K562 treated with DMSO at 1 percent for 48 hours (cell line): ENCODE data around the gene KCNK7. TPM values are rescaled to one million over a fixed set of nuclear protein-coding genes. Genes with fewer than 3 reads are reported as not detected.

ENCODE experiments used
- total RNA-seq: library from RNA; unstranded; fragments of 300-600 nt; gene quantifications from 2 replicates; pipeline ENCODE4 v1.2.3, GENCODE V29; 2022; ENCODE audit warnings: low replicate concordance; ENCODE audit errors: extremely low read depth

Gene KCNK7, protein sequence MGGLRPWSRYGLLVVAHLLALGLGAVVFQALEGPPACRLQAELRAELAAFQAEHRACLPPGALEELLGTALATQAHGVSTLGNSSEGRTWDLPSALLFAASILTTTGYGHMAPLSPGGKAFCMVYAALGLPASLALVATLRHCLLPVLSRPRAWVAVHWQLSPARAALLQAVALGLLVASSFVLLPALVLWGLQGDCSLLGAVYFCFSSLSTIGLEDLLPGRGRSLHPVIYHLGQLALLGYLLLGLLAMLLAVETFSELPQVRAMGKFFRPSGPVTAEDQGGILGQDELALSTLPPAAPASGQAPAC
- not detected in 2 replicates for total RNA-seq

DNA sequence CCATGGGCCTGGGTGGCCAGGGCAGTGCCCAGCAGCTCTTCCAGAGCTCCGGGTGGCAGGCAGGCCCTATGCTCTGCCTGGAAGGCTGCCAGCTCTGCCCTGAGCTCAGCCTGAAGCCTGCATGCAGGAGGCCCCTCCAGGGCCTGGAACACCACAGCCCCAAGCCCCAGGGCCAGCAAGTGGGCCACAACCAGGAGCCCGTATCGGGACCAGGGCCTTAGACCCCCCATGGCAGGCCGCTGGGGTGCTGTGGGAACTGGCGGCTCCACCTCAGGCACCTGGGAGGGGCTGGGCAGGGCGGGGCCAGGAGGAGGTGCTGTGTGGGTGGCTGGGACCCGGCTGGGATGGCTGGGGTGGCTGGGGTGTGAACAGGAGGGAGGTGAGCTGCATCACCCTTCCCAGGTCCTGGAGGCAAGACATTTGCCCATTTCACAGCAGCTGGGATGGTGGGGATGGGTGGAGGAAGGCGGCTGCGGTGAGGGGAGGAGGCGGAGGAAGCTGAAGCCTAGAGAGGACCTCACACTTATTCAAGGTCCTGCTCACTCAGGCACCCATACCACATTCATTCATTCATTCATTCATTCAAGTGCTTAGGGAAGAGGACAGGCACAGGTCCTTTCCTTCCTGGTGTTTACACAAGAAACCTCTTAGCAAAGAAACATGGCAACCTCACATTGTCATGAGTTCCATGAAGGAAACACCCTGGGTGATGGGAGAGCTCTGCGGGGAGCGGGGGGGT is at the start of gene KCNK7:
TSS of gene KCNK7 (minus strand) at position 258 of the 739 bp plus-strand sequence. CDS start at position 230, 28 bp downstream.

DNA sequence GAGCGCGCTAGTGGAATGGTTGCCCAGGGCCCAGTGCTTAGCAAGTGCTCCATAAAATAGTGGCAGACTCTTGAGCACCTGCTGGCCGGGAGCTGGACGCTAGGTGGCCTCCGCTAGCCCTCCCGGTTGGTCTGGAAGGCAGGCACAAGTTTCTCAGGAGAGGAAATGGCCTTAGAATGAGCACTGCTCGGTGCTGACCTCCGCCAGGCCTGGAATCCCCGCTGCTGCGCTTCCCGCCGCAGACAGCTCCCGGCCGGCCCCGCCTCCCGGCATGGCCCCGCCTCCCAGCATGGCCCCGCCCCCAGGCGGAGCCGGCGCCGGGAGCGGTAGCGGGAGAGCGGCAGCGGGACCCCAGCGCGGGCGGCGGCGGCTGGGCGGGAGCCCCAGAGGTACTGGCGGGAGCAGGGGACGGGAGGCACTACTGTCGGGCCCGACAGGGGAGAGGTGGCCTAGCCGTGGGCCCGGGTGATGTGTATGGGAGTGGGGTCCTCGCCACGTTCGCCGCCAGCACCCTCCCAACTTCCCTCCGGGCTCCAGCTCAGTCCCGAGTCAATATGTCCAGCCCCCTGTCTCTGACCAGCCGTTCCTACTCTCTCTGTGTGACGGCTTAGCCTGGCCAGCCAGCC is 42.3 kb upstream of the KCNK7 start, which contains the start of gene SIPA1:
TSS of gene SIPA1 (plus strand) at position 308 of the 626 bp plus-strand sequence. CDS start 2,821 bp downstream, outside the sequence.

DNA sequence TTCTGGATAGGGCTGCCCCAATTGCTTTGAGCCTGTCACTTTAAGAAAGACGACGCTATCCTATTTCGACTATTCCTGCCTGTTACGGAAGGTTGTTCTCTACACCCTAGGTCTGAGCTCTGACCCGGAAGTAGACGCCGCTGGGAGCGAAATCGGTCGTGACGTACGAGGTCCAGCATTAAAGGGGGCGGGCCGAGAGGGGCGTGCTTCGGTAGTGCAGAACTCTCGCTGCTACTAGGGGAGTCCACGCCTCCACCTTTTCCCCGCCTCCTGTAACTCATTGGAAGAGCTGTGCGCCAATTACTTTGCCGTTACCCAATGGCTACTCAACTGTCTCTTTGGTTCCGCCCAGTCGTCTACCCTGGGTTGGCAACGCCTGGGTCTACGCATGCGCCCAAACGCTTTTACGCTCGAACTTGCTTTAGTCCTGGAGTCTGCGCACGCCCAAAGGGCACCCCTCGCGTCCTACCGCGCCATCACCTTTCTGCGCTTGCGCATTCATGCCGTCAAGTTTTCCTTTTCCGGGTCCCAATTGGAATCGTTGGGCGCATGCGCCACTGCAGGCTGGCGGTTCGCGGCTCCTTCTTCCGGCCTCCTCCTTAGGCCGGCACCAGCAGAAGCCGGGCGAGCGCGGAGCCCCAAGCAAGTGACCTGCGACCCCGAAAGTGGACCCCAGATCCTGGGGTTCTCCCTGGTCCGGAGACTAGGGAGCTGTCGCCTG is 19.8 kb upstream of the KCNK7 start, which contains the start of gene PCNX3:
TSS of gene PCNX3 (plus strand) at position 548 of the 721 bp plus-strand sequence. CDS start 536 bp downstream, outside the sequence.

DNA sequence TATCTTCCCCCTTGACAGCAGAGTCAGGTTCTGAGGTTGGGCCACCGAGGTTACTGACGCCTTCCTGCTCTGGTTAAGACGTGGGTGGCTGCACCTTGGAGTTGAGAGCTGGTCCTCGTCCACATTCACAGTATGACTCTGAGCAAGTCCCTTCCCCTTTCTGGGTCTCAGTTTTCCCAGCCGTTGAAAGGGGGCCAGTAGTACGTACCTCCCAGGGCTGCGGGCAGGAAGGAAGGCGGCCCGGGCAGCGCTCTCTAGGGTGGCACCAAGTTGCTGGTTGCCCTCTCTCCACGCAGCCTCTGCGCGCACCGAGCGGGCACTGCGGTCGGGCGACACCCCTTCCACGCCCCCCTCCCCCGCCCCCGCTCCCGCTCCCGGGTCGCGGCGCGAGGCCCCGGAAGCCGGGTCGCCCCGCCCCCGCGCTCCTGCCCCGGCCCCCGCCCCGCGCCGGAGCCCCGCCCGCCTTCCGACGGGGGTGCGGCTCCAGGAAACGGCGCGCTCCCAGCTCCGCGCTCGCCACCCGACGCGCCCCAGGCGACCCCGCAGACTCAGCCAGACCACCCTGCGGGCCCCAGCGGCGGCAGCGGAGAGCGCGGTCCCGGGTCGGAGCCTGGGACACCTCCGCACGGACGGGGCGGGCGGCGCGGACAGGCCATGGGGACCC is 19.9 kb downstream of the KCNK7 start, which contains the start of gene EHBP1L1:
TSS of gene EHBP1L1 (plus strand) at position 486 of the 664 bp plus-strand sequence. CDS start 250 bp downstream, outside the sequence.

DNA sequence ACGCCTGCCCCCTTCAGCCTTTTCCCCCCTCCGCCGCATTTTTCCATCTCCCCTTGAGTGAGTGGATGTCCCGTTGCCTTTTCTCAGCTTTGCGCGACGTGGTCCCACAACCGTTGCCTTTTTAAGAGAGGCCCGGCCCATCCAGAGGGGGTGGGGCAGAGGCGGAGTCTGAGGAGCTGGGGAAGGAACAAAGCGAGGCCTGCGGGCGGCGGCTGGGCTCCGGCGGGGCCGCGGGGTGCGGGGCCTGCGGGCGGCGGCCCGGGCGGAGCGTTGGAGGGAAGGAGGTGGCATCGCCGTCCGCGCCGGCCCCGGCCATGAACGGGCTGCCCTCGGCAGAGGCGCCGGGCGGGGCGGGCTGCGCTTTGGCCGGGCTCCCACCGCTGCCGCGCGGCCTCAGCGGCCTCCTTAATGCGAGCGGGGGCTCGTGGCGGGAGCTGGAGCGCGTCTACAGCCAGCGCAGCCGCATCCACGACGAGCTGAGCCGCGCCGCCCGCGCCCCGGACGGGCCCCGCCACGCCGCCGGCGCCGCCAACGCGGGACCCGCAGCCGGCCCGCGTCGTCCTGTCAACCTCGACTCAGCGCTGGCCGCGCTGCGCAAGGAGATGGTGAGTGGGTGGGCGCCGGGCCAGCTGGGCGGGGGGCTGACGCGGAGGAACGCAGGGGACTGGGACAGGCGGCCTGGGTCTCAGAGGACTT is 23.1 kb downstream of the KCNK7 start, which contains the start of gene FAM89B:
TSS of gene FAM89B (plus strand) at position 183 of the 696 bp plus-strand sequence. CDS start at position 315, 132 bp downstream.

DNA sequence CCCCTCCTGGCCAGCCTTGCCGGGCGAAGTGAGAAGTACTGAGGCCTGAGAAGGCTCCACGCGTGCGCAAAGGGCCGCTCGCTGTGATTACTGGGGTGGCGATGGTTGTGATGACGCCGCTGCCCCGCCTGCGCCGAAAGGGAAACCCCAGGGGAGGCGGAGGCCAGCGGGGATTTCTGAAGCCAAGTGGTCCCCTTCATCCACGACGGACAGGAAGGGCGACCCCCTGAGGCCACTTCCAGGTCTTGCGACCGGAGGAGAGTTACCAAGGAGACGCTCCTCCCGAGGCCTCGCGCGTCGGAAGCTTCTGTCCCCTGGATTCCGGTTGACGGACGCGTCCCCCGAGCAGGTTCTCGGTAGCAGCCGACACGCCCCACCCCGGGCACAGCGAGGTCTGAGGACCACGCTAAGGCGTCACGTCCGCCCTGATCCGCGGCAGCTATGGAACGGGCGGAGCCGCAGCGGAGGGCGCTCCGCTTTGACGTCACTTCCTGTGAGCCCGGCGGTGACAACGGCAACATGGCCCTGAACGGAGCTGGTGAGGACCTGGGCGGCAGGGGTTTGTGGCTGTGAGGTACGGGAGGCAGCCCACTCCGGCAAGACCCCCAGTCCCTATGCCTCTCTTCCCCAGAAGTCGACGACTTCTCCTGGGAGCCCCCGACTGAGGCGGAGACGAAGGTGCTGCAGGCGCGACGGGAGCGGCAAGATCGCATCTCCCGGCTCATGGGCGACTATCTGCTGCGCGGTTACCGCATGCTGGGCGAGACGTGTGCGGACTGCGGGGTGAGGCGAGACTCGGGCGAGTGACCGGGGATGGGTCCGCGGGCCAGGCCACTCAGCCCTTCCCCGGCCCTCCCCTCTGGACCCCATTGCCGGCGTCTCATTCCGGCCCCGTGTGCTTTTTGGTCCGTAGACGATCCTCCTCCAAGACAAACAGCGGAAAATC is 25.4 kb downstream of the KCNK7 start, which contains the start of gene ZNRD2:
TSS of gene ZNRD2 (plus strand) at position 505 of the 946 bp plus-strand sequence. CDS start at position 520, 15 bp downstream.

DNA sequence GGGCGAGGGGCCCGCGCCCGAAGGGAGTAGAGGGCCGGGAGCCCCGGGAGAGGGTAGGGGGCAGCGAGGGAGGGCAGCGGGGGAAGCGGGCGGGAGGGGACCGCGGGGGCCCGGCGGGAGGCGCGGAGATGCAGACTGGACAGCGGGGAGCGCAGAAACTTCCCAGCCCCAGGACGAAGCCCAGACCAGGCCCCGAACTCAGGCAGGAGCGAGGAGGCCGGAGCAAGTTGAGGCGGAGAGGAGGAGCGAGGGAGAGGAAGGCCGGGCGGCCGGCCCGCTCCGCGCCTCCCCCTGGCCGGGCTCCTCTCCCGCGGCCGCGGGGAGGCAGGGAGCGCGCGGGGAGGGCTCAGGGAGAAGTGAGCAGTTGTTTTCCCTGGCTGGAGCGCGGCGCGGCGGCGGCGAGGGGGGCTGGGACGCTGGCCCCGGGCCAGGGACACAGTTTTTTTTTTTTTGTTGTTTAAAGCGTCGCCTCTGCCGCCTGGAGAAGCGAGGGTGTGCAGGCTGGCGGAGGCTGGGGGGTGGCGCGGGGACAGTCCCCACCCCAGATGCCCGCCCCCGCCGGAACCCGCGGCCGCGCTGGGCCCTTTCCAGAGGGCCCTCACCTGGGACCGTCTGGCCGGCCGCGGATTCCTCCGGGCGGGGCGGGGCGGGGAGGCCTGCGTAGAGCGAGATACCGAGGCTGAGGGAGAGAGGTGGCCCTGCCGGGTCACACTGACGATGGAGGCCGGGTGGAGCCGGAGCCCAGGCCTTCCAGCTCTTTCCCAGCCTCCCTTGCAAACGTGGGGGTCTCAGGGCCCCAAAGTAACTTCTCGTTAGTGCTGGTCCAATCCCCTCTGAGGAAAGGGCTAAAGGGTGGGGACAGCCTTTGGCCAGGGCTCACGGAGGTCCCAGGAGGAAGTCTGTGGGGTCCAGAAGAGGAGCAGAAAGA is 37.3 kb downstream of the KCNK7 start, which contains the start of gene LTBP3:
TSS of gene LTBP3 (minus strand) at position 358 of the 928 bp plus-strand sequence. CDS start 400 bp downstream, outside the sequence.

Other genes with a start within 250 kb of the KCNK7 start
- not detected in 2 replicates for gene TIGD3, start 241.0 kb downstream of the KCNK7 start, total RNA-seq
- not detected in 2 replicates for gene SLC25A45, start 213.2 kb downstream of the KCNK7 start, total RNA-seq
- not detected in 2 replicates for gene FRMD8, start 209.2 kb downstream of the KCNK7 start, total RNA-seq
- gene NEAT1, start 173.0 kb downstream of the KCNK7 start, total RNA-seq: 149 TPM in 1 of 2 replicates, not detected in the other
- gene MALAT1, start 96.8 kb downstream of the KCNK7 start, total RNA-seq: not detected in 2 replicates
- not detected in 2 replicates for gene SCYL1, start 70.7 kb downstream of the KCNK7 start, total RNA-seq
- gene LTBP3, start 37.4 kb downstream of the KCNK7 start, total RNA-seq: not detected in 2 replicates
- gene ZNRD2, start 25.3 kb downstream of the KCNK7 start, total RNA-seq: not detected in 2 replicates
- gene FAM89B, start 23.3 kb downstream of the KCNK7 start, total RNA-seq: not detected in 2 replicates
- not detected in 2 replicates for gene EHBP1L1, start 19.7 kb downstream of the KCNK7 start, total RNA-seq
- 226 TPM in 1 of 2 replicates, not detected in the other for gene MAP3K11, start 18.4 kb upstream of the KCNK7 start, total RNA-seq
- not detected in 2 replicates for gene PCNX3, start 20.0 kb upstream of the KCNK7 start, total RNA-seq
- 104 TPM in 1 of 2 replicates, not detected in the other for gene SIPA1, start 42.3 kb upstream of the KCNK7 start, total RNA-seq
- not detected in 2 replicates for gene RELA, start 67.1 kb upstream of the KCNK7 start, total RNA-seq
- not detected in 2 replicates for gene KAT5, start 116.5 kb upstream of the KCNK7 start, total RNA-seq
- not detected in 2 replicates for gene RNASEH2C, start 125.0 kb upstream of the KCNK7 start, total RNA-seq
- not detected in 2 replicates for gene AP5B1, start 185.2 kb upstream of the KCNK7 start, total RNA-seq
- gene OVOL1, start 191.3 kb upstream of the KCNK7 start, total RNA-seq: not detected in 2 replicates
- not detected in 2 replicates for gene SNX32, start 238.2 kb upstream of the KCNK7 start, total RNA-seq